Ascending aorta (tissue), 2 donors: ENCODE data around the gene BAG1. TPM values are rescaled to one million over a fixed set of nuclear protein-coding genes. Genes with fewer than 3 reads are reported as not detected.

ENCODE experiments used
- DNase-seq, 2 donors: peaks; one replicate each; pipeline ENCODE4 v3.0.0-alpha.2; 2019; ENCODE audit warnings: low spot score in 2 of 2
- H3K27ac ChIP-seq, 2 donors: fragments of 200-600 bp; sonication (generic); one replicate each; pipeline ENCODE4 v1.5.1; 2016 to 2017; ENCODE audit warnings: mild to moderate bottlenecking in 1 of 2
- H3K27me3 ChIP-seq: fragments of 200-600 bp; sonication (generic); one replicate; pipeline ENCODE4 v1.5.1; 2017
- H3K36me3 ChIP-seq, 2 donors: fragments of 200-600 bp; sonication (generic); one replicate each; pipeline ENCODE4 v1.5.1; 2016
- H3K4me1 ChIP-seq, 2 donors: fragments of 200-600 bp; sonication (generic); one replicate each; pipeline ENCODE4 v1.5.1; 2016 to 2017; ENCODE audit warnings: mild to moderate bottlenecking in 1 of 2
- H3K4me3 ChIP-seq, 2 donors: fragments of 200-600 bp; sonication (generic); one replicate each; pipeline ENCODE4 v1.5.1; 2016 to 2017; ENCODE audit warnings: mild to moderate bottlenecking in 1 of 2
- H3K9me3 ChIP-seq, 2 donors: fragments of 200-600 bp; sonication (generic); one replicate each; pipeline ENCODE4 v1.5.1; 2016
- intact Hi-C: fragments of 100-400 bp; cut with DNase I; formaldehyde crosslinking; loops from one replicate; pipeline ENCODE4 v1.15.1; 2023
- total RNA-seq: library from RNA; depleted of rRNA; stranded (reverse); fragments of >200 nt; gene quantifications from one replicate; pipeline ENCODE4 v1.1.0, GENCODE V29; 2016
- TF ChIP-seq, protein P1 (sequence below), 3 experiments: fragments of 200-600 bp in 2 of 3; fragments of 450-650 bp in 1 of 3; sonication (generic) in 2 of 3; IDR thresholded peaks; one replicate each; pipeline ENCODE4 v1.5.1; 2016 to 2019; ENCODE audit warnings: antibody characterized with exemption in 3 of 3, mild to moderate bottlenecking in 1 of 3, moderate library complexity in 1 of 3

The BAG1 gene
- total RNA-seq, 1 donor from 2014 or later, result 58.5 TPM

GRCh38 chr9:33294670-33295432 is 30.3 kb upstream of the BAG1 start:
- intact Hi-C loops, result loop anchor here (5.0 to 10.0 kb wide), 2 partner anchors 177 to 520 kb away; partner anchors contain the start of genes NOL6 and UBE2R2
- TF ChIP-seq, protein P1, sequence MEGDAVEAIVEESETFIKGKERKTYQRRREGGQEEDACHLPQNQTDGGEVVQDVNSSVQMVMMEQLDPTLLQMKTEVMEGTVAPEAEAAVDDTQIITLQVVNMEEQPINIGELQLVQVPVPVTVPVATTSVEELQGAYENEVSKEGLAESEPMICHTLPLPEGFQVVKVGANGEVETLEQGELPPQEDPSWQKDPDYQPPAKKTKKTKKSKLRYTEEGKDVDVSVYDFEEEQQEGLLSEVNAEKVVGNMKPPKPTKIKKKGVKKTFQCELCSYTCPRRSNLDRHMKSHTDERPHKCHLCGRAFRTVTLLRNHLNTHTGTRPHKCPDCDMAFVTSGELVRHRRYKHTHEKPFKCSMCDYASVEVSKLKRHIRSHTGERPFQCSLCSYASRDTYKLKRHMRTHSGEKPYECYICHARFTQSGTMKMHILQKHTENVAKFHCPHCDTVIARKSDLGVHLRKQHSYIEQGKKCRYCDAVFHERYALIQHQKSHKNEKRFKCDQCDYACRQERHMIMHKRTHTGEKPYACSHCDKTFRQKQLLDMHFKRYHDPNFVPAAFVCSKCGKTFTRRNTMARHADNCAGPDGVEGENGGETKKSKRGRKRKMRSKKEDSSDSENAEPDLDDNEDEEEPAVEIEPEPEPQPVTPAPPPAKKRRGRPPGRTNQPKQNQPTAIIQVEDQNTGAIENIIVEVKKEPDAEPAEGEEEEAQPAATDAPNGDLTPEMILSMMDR (IDR thresholded peaks at IDR 0.05), result no peak
- Histone ChIP-seq H3K27me3 (no peaks in the 10 kb centered on the region), H3K4me3 (no peak overlapping the region), H3K4me1 (peaks cover 6 to 33% of the 10 kb centered on the region in 2 donors), H3K27ac (no peak overlapping the region), H3K9me3 (no peaks in the 10 kb centered on the region), H3K36me3 (peaks cover 40 to 51% of the 10 kb centered on the region in 2 donors)
- DNase-seq, result no peak

- no peaks in the 10 kb centered on the region for H3K27me3 ChIP-seq
- intact Hi-C loops, result loop anchor here (5.0 to 10.0 kb wide), 2 partner anchors 179 to 521 kb away; partner anchors contain the start of genes NOL6 and UBE2R2
- H3K9me3 ChIP-seq, result no peaks in the 10 kb centered on the region
- H3K4me3 ChIP-seq, result no peak overlapping the region
- DNase-seq, result no peak
- TF ChIP-seq, protein P1 (IDR thresholded peaks at IDR 0.05), result no peak
- no peak overlapping the region for H3K27ac ChIP-seq
- H3K4me1 ChIP-seq, result peaks cover 8 to 39% of the 10 kb centered on the region in 2 donors
- peaks cover 32 to 42% of the 10 kb centered on the region in 2 donors for H3K36me3 ChIP-seq
Measured at GRCh38 chr9:33293782-33294181, 29.3 kb upstream of the BAG1 start.

GRCh38 chr9:33291901-33292300 is 27.4 kb upstream of the BAG1 start:
- intact Hi-C loops, result loop anchor here (5.0 to 10.0 kb wide), 2 partner anchors 180 to 523 kb away; partner anchors contain the start of genes NOL6 and UBE2R2
- TF ChIP-seq, protein P1 (IDR thresholded peaks at IDR 0.05), result no peak
- H3K9me3 ChIP-seq, result no peaks in the 10 kb centered on the region
- H3K4me3 ChIP-seq, result peak overlapping the region in 1 of 2 donors; percentile 95
- peak overlapping the region; percentile 99 for H3K27ac ChIP-seq
- peaks cover 5 to 29% of the 10 kb centered on the region in 2 donors for H3K4me1 ChIP-seq
- H3K36me3 ChIP-seq, result peaks cover 22 to 25% of the 10 kb centered on the region in 2 donors
- no peaks in the 10 kb centered on the region for H3K27me3 ChIP-seq
- no peak for DNase-seq

DNA sequence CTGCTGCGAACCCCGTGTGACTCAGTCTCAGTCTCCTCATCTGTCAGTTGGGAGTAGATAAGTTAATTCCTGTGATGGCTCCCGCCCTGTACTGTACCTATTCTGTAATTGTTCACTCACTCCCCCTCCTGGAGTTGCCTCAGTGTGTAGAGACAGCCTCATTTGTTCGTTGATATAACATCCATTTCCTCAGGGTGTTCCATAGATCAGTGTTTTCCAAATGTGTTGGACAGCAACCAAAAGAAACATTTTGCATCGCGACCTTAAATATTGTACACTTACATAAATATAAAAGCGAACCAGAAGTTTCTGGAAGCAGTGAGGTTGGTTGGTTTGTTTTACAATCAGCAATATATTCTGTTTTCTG is 26.5 kb upstream of the BAG1 start:
- intact Hi-C loops, result loop anchor here (5.0 to 10.0 kb wide), 2 partner anchors 181 to 524 kb away; partner anchors contain the start of genes NOL6 and UBE2R2
- TF ChIP-seq, protein P1 (IDR thresholded peaks at IDR 0.05), result no peak
- Histone ChIP-seq H3K4me1 (peaks cover 5 to 26% of the 10 kb centered on the region in 2 donors), H3K9me3 (no peaks in the 10 kb centered on the region), H3K27ac (peak overlapping the region; percentile 99), H3K36me3 (peaks cover 14 to 18% of the 10 kb centered on the region in 2 donors), H3K27me3 (no peaks in the 10 kb centered on the region), H3K4me3 (peak overlapping the region; percentile 83 to 95)
- no peak for DNase-seq

- Histone ChIP-seq H3K27ac (peak within 1 kb of the TSS; percentile 99), H3K9me3 (no peaks in the 10 kb centered on the region), H3K4me1 (peaks cover 5 to 26% of the 10 kb centered on the region in 2 donors), H3K4me3 (peak within 1 kb of the TSS; percentile 83 to 95), H3K27me3 (no peaks in the 10 kb centered on the region), H3K36me3 (peaks cover 9 to 18% of the 10 kb centered on the region in 2 donors)
- DNase-seq, result peak; percentile 97 to 99
- intact Hi-C loops, result loop anchor here (1.0 to 10.0 kb wide), 4 partner anchors 26 to 524 kb away; partner anchors contain the start of genes BAG1, DNAJA1, NOL6 and UBE2R2
- TF ChIP-seq, protein P1 (IDR thresholded peaks at IDR 0.05), result no peak
Measured at GRCh38 chr9:33290247-33291030, 25.9 kb upstream of the BAG1 start, which contains the start of gene NFX1. NFX1 (plus strand) TSS chr9:33290516; CDS start chr9:33290573, 57 bp downstream.
